A673 (cell line): ENCODE measurements around the gene CPEB4.

Source experiments
- CTCF ChIP-seq: fragments of 300-800, 200-600 bp; sonication (generic); conservative IDR thresholded peaks from 2 replicates; pipeline ENCODE4 v1.5.1; 2017; ENCODE audit warnings: low read depth, mild to moderate bottlenecking, antibody characterized with exemption, low read length, moderate library complexity, mixed read lengths
- EZH2 ChIP-seq: fragments of 200-600 bp; sonication (generic); IDR thresholded peaks from 2 replicates; pipeline ENCODE4 v1.6.1; 2017; ENCODE audit warnings: borderline replicate concordance, low read depth, mild to moderate bottlenecking, mixed read lengths, antibody characterized with exemption, low read length; ENCODE audit not compliant: poor library complexity, severe bottlenecking

GRCh38 chr5:173969167-173970049 is 81.3 kb downstream of the CPEB4 start:
- TF ChIP-seq EZH2: no peak
- TF ChIP-seq CTCF: no peak
